ENCODE results near the gene MCF2L.

DNA sequence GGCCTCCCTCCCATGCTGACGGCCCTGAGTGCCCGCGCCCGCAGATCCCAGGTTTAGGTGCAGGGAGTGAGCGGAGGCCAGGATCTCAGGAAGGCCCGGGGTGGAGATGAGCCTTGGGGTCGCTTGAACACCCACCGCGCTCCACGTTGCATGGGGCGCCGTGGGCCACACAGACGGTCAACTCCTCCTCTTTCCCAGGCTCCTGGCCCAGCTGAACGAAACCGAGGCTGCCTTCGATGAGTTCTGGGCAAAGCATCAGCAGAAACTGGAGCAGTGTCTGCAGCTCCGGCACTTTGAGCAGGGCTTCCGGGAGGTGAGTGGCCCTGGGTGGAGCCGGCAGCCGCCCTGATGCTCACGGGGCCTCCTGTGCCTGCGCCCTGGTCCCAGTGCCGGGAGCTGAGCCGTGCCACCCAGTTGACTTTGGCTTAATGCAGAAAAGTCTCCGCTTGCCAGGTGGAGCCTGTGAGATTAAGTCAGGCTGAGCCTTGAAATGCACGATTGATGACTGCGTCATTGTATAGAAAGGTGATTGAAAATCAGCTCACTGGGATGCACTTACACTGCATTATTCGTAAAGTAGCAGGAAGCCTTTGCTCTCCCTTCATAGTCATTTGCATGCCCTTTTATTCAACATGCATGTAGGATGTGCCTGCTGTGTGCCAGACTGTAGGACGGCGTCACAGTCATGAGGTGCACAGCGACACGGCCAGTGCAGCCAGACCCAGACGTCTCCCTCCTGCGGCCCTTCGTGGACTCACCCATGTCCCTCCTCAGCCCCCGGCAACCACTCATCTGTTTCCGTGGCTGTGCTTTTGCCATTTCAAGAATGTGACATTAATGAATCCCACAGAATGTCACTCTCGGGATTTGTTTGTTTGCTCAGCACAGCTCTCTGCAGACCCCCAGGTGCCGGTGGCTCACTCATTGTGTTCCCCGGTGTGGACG is 101.1 kb downstream of the MCF2L start:
- TF ChIP-seq, protein P1, sequence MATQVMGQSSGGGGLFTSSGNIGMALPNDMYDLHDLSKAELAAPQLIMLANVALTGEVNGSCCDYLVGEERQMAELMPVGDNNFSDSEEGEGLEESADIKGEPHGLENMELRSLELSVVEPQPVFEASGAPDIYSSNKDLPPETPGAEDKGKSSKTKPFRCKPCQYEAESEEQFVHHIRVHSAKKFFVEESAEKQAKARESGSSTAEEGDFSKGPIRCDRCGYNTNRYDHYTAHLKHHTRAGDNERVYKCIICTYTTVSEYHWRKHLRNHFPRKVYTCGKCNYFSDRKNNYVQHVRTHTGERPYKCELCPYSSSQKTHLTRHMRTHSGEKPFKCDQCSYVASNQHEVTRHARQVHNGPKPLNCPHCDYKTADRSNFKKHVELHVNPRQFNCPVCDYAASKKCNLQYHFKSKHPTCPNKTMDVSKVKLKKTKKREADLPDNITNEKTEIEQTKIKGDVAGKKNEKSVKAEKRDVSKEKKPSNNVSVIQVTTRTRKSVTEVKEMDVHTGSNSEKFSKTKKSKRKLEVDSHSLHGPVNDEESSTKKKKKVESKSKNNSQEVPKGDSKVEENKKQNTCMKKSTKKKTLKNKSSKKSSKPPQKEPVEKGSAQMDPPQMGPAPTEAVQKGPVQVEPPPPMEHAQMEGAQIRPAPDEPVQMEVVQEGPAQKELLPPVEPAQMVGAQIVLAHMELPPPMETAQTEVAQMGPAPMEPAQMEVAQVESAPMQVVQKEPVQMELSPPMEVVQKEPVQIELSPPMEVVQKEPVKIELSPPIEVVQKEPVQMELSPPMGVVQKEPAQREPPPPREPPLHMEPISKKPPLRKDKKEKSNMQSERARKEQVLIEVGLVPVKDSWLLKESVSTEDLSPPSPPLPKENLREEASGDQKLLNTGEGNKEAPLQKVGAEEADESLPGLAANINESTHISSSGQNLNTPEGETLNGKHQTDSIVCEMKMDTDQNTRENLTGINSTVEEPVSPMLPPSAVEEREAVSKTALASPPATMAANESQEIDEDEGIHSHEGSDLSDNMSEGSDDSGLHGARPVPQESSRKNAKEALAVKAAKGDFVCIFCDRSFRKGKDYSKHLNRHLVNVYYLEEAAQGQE (IDR thresholded peaks at IDR 0.05; ENCODE audit: insufficient replicate concordance, low read depth): no peak
- no peak for TF ChIP-seq POLR2AphosphoS5 (IDR thresholded peaks at IDR 0.05; ENCODE audit: low read depth)
- TF ChIP-seq, protein P2, sequence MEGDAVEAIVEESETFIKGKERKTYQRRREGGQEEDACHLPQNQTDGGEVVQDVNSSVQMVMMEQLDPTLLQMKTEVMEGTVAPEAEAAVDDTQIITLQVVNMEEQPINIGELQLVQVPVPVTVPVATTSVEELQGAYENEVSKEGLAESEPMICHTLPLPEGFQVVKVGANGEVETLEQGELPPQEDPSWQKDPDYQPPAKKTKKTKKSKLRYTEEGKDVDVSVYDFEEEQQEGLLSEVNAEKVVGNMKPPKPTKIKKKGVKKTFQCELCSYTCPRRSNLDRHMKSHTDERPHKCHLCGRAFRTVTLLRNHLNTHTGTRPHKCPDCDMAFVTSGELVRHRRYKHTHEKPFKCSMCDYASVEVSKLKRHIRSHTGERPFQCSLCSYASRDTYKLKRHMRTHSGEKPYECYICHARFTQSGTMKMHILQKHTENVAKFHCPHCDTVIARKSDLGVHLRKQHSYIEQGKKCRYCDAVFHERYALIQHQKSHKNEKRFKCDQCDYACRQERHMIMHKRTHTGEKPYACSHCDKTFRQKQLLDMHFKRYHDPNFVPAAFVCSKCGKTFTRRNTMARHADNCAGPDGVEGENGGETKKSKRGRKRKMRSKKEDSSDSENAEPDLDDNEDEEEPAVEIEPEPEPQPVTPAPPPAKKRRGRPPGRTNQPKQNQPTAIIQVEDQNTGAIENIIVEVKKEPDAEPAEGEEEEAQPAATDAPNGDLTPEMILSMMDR (IDR thresholded peaks at IDR 0.05; ENCODE audit: insufficient read depth, low read length): no peak

Measured in HL-60 (cell line).